ENCODE data around the gene TERB1. TPM values are rescaled to one million over a fixed set of nuclear protein-coding genes. Genes with fewer than 3 reads are reported as not detected.

Gene TERB1
- total RNA-seq, 4 donors from 2014 or later = not detected

DNA sequence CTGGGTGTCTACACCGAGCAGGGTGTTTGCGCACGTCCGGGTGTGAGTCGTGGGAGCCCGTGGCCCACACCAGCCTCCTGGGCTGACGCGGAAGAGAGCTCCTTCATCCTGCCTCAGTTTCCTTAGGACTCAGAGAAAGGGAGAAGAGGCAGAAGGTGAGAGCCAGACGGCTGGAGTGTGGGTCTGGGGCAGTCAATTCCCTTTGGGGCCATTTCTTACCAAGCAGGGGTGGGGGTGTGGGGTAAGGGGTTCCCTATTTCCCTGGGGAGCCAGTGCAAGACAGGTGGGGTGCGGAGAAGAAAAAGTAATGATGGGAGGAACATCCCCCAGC, 43.7 kb upstream of the TERB1 start:
- 28% methylated on average over 5 of the region's 10 CpGs for WGBS
- Histone ChIP-seq H3K36me3 (no peaks in the 10 kb centered on the region), H3K27me3 (peaks cover 36% of the 10 kb centered on the region), H3K27ac (no peak overlapping the region), H3K4me1 (peaks cover 14% of the 10 kb centered on the region), H3K4me3 (peak overlapping the region; percentile 55), H3K9me3 (no peaks in the 10 kb centered on the region)
- TF ChIP-seq EP300 (IDR thresholded peaks at IDR 0.05) (no peak), POLR2A (IDR thresholded peaks at IDR 0.05) (no peak), CTCF (IDR thresholded peaks at IDR 0.05) (no peak), POLR2AphosphoS5 (IDR thresholded peaks at IDR 0.05) (no peak)
- peak in 1 of 2 donors; percentile 49 for DNase-seq (ENCODE audit: low spot score in 2 of 2)

GRCh38 chr16:66844342-66845079, 43.1 kb upstream of the TERB1 start, which contains the start of gene CA7:
TSS of gene CA7 (plus strand) at chr16:66844414. CDS start at chr16:66844488, 74 bp downstream.
- no peak within 1 kb of the TSS for H3K27ac ChIP-seq
- H3K27me3 ChIP-seq = peaks cover 36% of the 10 kb centered on the region
- H3K4me1 ChIP-seq = peaks cover 14% of the 10 kb centered on the region
- WGBS = no CpG with 5 or more reads among the region's 79 CpGs
- peak within 1 kb of the TSS; percentile 55 for H3K4me3 ChIP-seq
- TF ChIP-seq CTCF (IDR thresholded peaks at IDR 0.05) = no peak
- no peak for TF ChIP-seq POLR2AphosphoS5 (IDR thresholded peaks at IDR 0.05)
- no peaks in the 10 kb centered on the region for H3K9me3 ChIP-seq
- H3K36me3 ChIP-seq = no peaks in the 10 kb centered on the region
- DNase-seq (ENCODE audit: low spot score in 2 of 2) = peak in 1 of 2 donors; percentile 74

DNA sequence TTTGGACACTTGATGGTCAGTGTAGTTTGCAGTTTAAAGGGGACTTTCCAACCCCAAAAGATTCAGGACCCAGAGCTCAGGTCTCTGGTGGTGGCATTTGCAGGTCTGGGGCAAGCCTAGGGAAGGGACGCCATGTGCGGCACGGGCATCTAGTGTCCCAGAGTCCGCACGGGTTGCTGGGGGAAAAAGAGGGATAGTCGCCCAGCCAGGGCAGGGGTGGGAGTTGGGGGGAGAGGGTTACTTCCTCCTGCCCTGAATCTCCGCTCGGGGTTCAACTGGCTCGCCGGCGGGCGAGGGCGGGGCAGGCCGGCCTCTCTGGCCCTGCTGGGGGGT, 42.6 kb upstream of the TERB1 start:
- peaks cover 36% of the 10 kb centered on the region for H3K27me3 ChIP-seq
- 80% methylated on average over 1 of the region's 14 CpGs for WGBS

GRCh38 chr16:66843191-66843590, 41.8 kb upstream of the TERB1 start:
- Histone ChIP-seq H3K36me3 (no peaks in the 10 kb centered on the region), H3K9me3 (no peaks in the 10 kb centered on the region), H3K27ac (no peak overlapping the region), H3K27me3 (peaks cover 36% of the 10 kb centered on the region), H3K4me1 (peaks cover 14% of the 10 kb centered on the region), H3K4me3 (no peak overlapping the region)
- TF ChIP-seq CTCF (IDR thresholded peaks at IDR 0.05) = no peak
- 100% methylated on average over 2 of the region's 2 CpGs for WGBS
- no peak for DNase-seq (ENCODE audit: low spot score in 2 of 2)

More for the DNA sequence above, 42.6 kb upstream of the TERB1 start:
- no peak for DNase-seq (ENCODE audit: low spot score in 2 of 2)
- peaks cover 14% of the 10 kb centered on the region for H3K4me1 ChIP-seq
- H3K27ac ChIP-seq = no peak overlapping the region
- H3K36me3 ChIP-seq = no peaks in the 10 kb centered on the region
- no peak for TF ChIP-seq CTCF (IDR thresholded peaks at IDR 0.05)
- no peak for TF ChIP-seq EP300 (IDR thresholded peaks at IDR 0.05)
- TF ChIP-seq POLR2A (IDR thresholded peaks at IDR 0.05) = no peak
- TF ChIP-seq POLR2AphosphoS5 (IDR thresholded peaks at IDR 0.05) = no peak
- peak overlapping the region; percentile 55 for H3K4me3 ChIP-seq
- H3K9me3 ChIP-seq = no peaks in the 10 kb centered on the region

GRCh38 chr16:66842765-66843164, 41.4 kb upstream of the TERB1 start:
- Histone ChIP-seq H3K4me1 (peaks cover 14% of the 10 kb centered on the region), H3K27me3 (peaks cover 36% of the 10 kb centered on the region), H3K4me3 (no peak overlapping the region), H3K27ac (no peak overlapping the region), H3K36me3 (no peaks in the 10 kb centered on the region), H3K9me3 (no peaks in the 10 kb centered on the region)
- TF ChIP-seq CTCF (IDR thresholded peaks at IDR 0.05) (no peak), EP300 (IDR thresholded peaks at IDR 0.05) (no peak), POLR2A (IDR thresholded peaks at IDR 0.05) (no peak), POLR2AphosphoS5 (IDR thresholded peaks at IDR 0.05) (no peak)
- 76% methylated on average over 7 of the region's 7 CpGs for WGBS
- DNase-seq (ENCODE audit: low spot score in 2 of 2) = no peak
